Measurements from ENCODE around the gene MAP3K13. TPM values are rescaled to one million over a fixed set of nuclear protein-coding genes. Genes with fewer than 3 reads are reported as not detected.

Gene MAP3K13
- total and polyA plus RNA-seq, 10 of the 15 experiments (the other 5 are each of a cell fraction or from before 2014, with no cell fraction given): 10.5 to 70.8 (median 26.8) TPM

- WGBS (ENCODE audit: insufficient coverage, insufficient replicate concordance, low lambda C conversion rate, missing lambda C conversion rate): 86% methylated on average over 5 of the region's 5 CpGs
- peaks cover 32% of the 10 kb centered on the region for H3K4me1 ChIP-seq (ENCODE audit: control insufficient read depth, insufficient read depth, low read length)
- H4K20me1 ChIP-seq (ENCODE audit: control insufficient read depth, insufficient read depth): no peaks in the 10 kb centered on the region
- in situ Hi-C loops (cut with MboI) (no loop called here), intact Hi-C loops (cut with micrococcal nuclease; ENCODE audit: unreplicated experiment) (no loop called here)
- no peaks in the 10 kb centered on the region for H3K36me3 ChIP-seq (ENCODE audit: control insufficient read depth in 2 of 2, insufficient read depth in 2 of 2, low read length in 1 of 2)
- no peak overlapping the region; the same call in 1 of the 2 replicates for H3K27ac ChIP-seq (ENCODE audit: control insufficient read depth, insufficient read depth)
- no peaks in the 10 kb centered on the region; the same call in 1 of the 2 replicates for H3K79me2 ChIP-seq (ENCODE audit: control insufficient read depth, insufficient read depth, low read length)
- no peak overlapping the region for H3K9ac ChIP-seq (ENCODE audit: control insufficient read depth, insufficient read depth, low read length)
- ChIA-PET RAD21 (ENCODE audit: unreplicated experiment) (no interaction called here), CTCF (no interaction called here), POLR2A (no interaction called here), SMC1A (ENCODE audit: uncharacterized antibody, unreplicated experiment) (interaction anchor here (1.9 kb wide), 2 partner anchors 8 to 57 kb away, joined by 5 read pairs; no protein-coding TSS in a partner anchor)
- FAIRE-seq (no peak), ATAC-seq (peak; percentile 41), DNase-seq (ENCODE audit: low read depth, low spot score) (peak; percentile 11)
- no peaks in the 10 kb centered on the region for H3K27me3 ChIP-seq (replicated peaks in 1 of 2; ENCODE audit: control insufficient read depth in 2 of 2, insufficient read depth in 2 of 2, low read length in 1 of 2)
- peak overlapping the region; percentile 10; the same call in 1 of the 2 replicates for H2AFZ ChIP-seq (ENCODE audit: control insufficient read depth, low read depth, low read length)
- TF ChIP-seq CBFB (IDR thresholded peaks at IDR 0.05; ENCODE audit: low read depth) (no peak), POU2F2 (IDR thresholded peaks at IDR 0.05; ENCODE audit: borderline replicate concordance, low read depth, low read length) (no peak), SPI1 (IDR thresholded peaks at IDR 0.05; ENCODE audit: borderline replicate concordance, insufficient read depth, low read depth, low read length) (peak; percentile 38; the same call in 1 of the 2 replicates), ZBTB11 (CRISPR knock-in tag; IDR thresholded peaks at IDR 0.05) (no peak), TCF12 (IDR thresholded peaks at IDR 0.05; ENCODE audit: low read depth, low read length) (0 out of 2 replicates have a peak, but pooled peaks have one; percentile 39), RUNX3 (IDR thresholded peaks at IDR 0.05; ENCODE audit: low read length) (peak; percentile 31; the same call in 1 of the 2 replicates), EED (IDR thresholded peaks at IDR 0.05; ENCODE audit: low read depth) (0 out of 2 replicates have a peak, but pooled peaks have one; percentile 35), IKZF1 (conservative IDR thresholded peaks at IDR 0.05) (peak; percentile 47)
- H3K4me3 ChIP-seq: no peak overlapping the region
- H3K4me2 ChIP-seq (ENCODE audit: control insufficient read depth, insufficient read depth): peak overlapping the region; percentile 62
- BruUV-seq (replicated peaks): no TSS peak
- H3K9me3 ChIP-seq (replicated peaks; ENCODE audit: control insufficient read depth, insufficient read depth, low read length): no peaks in the 10 kb centered on the region
Observed at GRCh38 chr3:185420762-185421161, 57.8 kb downstream of the MAP3K13 start.

All from GM12878 (cell line).